KG1 (cell line): Measurements from ENCODE around the gene GJD3.

Experiments
- DNase-seq: peaks from one replicate; lab custom pipeline; 2025; lab: John Stamatoyannopoulos, UW

The GJD3 gene

DNA sequence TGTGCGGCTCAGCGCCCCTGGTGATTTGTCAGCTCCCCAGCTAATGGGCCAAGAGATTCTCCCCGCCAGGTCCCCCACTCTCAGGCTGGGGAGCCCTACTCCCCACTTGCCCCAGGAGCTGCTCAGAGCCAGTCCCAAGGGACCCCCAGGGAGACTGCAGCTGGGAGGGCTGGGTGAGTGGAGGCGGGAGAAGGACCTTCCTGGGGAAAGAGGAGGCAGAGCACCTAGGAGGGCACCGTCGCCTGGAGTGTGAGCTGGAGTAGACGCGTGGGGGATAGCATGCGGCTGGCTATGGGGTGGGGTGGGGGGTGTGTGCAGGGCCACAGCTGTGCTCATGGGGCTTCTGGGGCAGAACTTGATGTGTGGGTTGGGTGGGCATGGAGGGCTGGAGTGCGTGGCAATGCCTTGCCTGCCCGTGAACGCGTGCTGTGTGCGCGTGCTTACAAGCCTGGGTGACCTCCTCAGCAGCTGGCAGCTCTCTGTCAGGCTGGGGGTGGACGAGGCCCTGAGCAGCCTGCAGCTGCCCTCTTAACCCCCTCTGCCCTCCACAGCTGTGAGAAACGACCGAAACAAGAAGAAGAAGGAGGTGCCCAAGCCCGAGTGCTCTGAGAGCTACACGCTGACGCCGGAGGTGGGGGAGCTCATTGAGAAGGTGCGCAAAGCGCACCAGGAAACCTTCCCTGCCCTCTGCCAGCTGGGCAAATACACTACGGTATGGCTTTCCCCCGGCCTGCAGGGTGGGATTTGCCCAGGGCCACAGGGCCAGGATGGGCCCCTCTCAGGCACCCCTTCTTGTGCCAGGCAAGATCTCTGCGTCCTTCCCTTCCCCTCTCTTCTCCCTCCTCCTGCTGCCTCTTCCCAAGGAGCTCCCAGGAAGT lies 12.9 kb downstream of the GJD3 start:
- DNase-seq, result no peak

- DNase-seq, result no peak
Measured at GRCh38 chr17:40350689-40351358, 13.7 kb downstream of the GJD3 start.

- no peak for DNase-seq
Measured at GRCh38 chr17:40349895-40350688, 14.4 kb downstream of the GJD3 start.

DNA sequence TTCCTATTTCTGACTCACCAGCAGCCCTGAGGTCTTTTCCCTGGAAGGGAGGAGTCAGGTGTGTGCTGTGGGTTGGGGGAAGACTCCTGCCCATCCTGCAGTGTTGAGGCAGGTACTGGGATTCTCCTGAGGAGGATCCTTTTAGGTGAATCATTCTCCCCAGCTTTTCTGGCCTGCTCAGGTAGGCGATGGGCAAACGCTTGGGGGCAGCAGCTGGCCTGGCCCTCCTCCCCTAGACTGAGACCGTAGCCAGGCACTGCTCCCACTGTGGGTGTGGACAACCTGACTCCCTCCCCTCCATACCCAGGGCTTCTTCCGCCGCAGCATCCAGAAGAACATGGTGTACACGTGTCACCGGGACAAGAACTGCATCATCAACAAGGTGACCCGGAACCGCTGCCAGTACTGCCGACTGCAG lies 15.1 kb downstream of the GJD3 start:
- DNase-seq, result no peak

DNA sequence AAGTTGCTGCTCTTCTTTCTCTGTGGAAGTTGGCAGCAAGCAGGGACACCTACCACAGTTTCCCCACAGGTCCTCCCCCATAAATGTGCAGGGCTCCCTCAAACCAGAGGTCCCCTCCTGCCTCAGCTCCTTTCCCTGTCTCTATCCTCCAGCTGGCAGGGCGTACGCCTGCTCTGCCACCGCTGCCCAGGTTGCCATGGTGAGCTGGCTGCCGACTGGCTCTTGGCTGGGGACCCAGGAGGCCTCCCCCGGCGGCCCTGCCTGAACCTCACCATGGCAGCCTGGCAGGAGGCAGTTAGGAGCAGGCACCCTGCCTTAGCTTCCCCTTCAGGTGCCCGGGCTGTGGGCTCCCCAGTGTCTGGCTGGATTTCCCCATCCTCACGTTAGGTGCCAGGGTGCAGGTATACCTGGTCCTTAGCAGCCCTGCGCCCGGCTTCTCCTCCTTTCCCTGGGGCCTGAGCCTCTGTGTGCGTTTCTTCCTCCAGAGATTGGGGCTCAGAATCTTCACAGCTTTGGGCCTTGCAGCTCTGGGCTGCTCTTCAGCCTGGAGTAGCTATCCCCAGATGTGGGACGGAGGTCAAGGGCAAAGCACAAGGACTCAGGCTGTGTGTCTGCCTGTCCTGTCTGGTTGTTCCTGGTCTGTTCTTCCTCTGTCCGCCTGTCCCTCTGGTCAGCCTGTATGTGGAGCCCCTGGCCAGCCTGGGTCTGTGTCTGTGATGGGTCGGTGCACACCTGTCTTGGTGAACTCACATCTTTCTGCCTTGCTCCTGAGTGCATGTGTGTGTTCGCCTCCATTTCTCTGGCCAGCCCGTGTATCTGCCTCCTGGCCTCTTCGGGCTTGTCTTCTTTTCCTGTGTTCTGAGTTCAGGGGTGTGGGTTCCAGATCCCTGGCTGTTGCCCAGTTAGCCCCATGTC lies 15.7 kb downstream of the GJD3 start:
- DNase-seq, result no peak

DNA sequence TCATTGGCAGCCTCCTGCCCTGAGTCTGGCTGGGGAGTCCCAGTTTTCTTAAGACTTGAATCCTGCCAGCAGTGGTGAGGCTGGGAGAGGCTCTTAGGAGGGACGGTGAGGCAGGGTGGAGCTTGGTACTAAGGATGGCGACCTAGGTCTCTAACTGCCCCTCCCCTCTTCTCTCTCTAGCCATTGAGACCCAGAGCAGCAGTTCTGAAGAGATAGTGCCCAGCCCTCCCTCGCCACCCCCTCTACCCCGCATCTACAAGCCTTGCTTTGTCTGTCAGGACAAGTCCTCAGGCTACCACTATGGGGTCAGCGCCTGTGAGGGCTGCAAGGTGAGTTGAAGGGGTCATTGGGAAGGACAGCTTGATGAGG lies 16.4 kb downstream of the GJD3 start:
- DNase-seq, result no peak

DNA sequence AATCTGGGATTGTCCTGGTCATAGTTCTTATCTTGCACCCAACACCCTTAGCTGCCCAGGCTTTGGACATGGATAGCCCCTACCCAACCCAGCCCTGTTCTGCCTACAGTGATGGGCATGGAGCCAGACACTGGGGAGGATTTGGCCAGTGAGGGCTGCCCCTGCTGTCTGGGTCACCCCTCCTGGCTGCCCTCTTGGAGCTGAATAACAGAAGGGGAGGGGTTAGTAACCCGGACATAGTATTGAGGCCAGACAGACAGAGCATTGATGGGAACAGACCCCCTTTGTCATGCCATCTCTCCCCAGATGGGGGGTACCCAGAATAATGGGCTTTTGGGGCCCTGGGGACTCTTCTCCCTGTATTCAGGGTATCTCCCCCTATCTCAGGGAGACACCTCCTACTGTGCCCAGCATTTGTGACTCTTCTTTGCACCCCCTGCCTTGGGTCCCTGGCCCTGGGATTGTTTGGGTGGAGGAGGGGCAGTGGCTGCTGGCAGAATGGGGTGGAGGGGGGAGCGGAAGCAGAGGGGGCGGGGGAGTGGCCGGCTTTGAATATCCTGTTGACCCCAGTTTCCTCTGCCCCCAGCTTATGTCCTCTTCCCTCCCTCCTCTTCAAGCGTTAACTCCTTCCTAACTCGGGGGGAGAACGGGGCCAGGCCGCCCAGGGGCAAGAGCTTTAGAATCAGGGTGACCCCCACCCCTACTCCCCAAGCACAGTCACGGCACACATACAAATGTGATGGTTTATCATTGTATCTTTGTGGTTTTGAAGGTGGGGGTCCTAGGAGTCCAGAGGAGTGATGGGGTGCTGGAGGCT lies 17.0 kb downstream of the GJD3 start:
- no peak for DNase-seq

- DNase-seq, result no peak
Measured at GRCh38 chr17:40346765-40347158, 17.8 kb downstream of the GJD3 start.

GRCh38 chr17:40345994-40346764 lies 18.4 kb downstream of the GJD3 start:
- no peak for DNase-seq

DNA sequence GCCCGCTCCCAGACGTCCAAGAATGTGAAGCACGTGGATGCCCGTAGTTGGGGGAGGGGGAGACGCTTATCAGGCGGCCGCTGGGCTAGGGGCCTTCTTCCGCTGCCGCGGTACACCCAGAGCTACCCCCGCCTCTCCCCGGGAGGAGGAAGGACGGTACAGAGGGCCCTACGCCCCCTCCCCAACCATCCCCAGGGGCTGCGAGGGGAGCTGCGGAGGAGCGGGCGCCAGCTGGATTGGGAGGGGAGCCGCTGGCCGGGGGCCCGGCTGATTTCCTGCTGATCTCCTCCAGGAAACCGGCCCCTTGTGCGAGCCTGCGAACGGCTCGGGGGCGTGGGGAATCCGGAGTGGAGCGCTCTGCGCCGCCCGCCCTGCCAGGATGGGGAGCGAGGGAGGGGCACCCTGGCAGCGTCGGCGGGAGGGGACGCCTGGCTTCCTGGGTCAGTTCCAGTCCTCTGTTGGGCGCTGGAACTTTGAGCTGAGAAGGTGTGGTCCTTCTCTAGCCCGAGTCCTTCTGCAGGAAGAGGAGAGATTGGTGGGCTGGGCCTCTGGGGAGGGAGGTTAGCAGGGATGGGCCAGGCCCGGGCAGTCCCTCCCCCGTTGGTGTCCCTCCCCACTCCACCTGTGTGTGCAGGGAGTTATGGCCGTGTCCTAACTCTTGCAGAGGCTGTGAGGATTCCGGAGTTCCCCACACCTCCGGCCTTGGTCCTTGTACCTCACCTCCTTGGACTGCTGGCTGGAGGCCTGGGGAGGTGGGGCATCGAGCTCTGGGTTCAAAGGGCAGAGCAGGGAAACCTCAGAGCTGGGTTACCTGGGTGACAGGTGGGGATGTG lies 19.2 kb downstream of the GJD3 start:
- DNase-seq, result no peak

DNA sequence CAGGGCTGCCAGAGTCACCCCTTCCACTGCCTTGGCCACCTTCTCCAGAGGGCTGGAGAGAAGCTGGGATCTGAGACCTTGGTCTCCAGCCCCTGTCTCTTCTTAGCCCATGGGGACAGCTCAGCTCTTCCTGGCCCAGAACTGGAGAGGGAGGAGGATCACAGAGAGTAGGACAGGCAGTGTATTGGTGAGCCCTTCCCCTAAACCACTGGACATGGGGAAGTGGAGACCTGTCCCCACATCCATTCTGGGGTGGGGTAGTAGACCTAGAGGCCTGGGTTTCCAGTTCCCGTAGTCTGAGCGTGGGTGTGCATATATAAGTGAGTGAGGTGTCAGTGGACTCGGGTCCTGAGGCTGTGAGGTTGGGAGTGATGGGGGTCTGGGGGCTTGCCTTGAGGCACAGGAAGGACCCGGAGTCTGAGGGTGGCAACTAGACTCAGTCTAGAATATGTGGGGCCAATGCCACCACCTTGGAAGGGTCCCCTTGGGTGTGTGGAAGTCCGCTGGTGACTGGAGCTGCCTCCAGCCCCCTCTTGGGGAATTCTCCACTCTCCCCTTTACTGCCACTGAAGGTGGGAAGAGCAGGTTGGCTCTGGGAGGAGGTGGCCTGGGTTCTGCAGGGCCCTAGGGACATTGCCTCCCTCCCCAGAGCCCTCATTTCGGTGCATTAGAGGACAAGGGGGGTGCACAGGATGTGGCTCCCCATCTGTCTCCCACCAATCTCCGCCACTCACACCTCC lies 19.9 kb downstream of the GJD3 start:
- no peak for DNase-seq

DNA sequence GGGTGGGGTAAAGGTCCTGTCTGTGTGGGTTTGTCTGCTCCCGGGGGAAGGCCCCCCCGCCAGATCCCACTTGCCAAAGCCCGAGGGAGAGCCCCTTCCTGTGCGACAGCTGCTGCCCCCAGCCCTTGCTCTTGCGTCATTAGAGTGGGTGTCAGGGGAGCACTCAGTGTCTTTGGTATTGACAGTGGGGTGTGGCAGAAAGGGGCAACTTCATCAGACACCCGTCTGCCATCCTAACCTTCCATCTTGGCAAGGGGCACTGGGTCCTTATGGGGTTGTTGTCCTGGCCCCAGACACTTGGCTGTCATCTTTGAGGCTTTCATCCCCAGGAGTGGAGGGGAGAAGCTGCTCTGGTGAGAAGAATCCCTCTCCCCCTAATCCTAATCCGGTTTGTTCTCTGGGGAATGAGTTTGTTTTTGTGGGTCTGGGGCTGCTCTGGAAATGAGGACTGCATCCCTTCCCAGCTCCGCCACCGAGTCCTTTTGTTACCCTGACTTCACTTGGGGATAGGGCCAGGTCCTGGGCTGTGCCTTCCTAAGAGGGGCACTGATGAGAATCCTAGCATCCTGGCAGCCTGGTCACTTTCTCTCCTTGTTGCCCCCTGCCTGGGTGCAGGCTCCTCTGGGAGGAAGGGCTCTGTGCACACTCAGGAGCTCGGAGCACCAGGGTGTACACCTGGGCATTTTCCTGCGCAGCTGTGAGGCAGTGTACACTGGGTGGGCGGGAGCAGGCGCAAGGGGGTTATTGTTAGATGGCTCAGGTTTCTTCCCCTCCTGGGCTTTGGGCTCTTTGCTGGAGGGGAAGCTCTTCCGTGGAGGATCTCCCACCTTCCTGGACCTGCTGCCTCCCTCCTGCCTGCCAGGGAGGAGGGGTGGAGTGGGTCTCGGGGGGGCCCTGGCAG lies 21.1 kb downstream of the GJD3 start:
- no peak for DNase-seq

GRCh38 chr17:40342504-40343218 lies 21.9 kb downstream of the GJD3 start:
- DNase-seq, result no peak

GRCh38 chr17:40341808-40342503 lies 22.6 kb downstream of the GJD3 start:
- DNase-seq, result no peak

GRCh38 chr17:40340880-40341807 lies 23.4 kb downstream of the GJD3 start:
- no peak for DNase-seq
